HG03066 (cell line): Measurements from ENCODE around the gene PHF2.

ENCODE experiments used
- ATAC-seq: cut with Tn5 transposase; IDR thresholded peaks from one replicate; pipeline ENCODE4 v1.9.1; 2021; ENCODE audit warnings: low read depth; ENCODE audit not compliant: unreplicated experiment

The PHF2 gene

GRCh38 chr9:93585695-93586094 is 9.3 kb downstream of the PHF2 start:
- ATAC-seq = no peak

DNA sequence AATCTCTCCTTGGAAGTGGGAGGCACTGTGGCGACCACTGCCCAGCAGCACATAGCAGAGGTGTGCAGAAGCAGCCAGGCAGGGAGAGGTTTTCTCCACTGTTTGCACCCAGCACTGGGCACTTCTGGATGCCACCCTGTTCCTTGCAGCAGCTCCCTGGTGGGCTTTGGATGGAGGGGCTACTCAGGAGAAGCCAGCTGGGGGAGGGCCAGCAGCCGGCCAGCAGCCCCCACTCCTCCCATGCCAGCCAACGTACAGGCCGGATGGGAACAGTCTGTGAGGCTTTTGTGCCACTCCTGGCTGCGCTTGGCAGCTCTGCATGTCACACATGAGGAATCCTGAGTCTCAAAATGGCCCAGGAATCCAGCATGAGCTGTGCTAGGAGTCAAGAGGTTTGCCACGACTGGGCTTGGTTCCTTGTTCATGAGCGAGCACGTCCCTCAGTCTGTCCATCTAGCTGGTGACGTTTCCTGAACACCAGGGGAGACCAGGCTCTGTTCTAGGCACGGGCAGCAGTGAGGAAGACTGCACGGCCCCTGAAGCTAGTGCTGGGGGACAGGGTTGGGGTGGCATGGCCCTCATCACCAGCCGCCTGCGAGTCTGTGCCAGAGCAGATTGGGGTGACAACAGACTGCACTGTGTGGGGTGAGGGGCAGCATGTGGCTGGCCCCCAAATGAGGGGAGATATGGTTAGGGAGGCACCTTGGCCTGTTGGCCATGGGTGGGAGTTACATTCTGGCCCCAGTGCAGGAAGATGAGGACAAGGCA is 10.1 kb downstream of the PHF2 start:
- no peak for ATAC-seq

GRCh38 chr9:93587284-93587650 is 10.9 kb downstream of the PHF2 start:
- no peak for ATAC-seq

- ATAC-seq = no peak
Measured at GRCh38 chr9:93587651-93588347, 11.4 kb downstream of the PHF2 start.

GRCh38 chr9:93588641-93589609 is 12.5 kb downstream of the PHF2 start:
- ATAC-seq = no peak

- ATAC-seq = no peak
Measured at GRCh38 chr9:93589688-93590087, 13.3 kb downstream of the PHF2 start.

DNA sequence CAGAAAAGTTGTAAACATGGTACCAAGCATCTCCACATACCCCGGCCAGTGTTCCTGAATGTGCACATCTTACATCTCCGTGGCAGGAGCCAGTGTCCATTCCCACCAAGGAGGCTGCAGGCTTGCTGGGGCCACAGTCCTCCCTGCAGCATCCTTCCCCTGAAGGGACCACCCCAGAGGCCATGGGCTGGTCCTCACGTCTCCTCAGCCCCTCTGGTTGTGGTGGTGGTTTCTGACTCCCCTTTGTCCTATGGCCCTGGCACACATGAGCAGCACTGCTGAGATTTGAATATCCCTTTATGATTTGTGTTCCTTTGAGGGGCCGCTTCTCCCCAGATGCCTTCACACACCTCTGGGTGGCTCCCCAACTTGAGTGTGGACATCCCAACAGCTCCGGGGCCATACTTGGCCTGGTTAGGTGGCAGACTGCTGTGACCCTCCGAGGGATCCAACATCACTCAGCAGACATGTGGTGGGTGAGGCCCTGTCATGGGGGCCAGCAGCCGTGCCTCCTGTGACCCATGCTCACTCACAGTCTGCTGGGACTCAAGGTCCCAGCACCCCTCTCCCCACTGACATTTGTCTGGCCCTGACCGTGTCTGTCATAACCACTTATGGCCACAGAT is 14.3 kb downstream of the PHF2 start:
- no peak for ATAC-seq

DNA sequence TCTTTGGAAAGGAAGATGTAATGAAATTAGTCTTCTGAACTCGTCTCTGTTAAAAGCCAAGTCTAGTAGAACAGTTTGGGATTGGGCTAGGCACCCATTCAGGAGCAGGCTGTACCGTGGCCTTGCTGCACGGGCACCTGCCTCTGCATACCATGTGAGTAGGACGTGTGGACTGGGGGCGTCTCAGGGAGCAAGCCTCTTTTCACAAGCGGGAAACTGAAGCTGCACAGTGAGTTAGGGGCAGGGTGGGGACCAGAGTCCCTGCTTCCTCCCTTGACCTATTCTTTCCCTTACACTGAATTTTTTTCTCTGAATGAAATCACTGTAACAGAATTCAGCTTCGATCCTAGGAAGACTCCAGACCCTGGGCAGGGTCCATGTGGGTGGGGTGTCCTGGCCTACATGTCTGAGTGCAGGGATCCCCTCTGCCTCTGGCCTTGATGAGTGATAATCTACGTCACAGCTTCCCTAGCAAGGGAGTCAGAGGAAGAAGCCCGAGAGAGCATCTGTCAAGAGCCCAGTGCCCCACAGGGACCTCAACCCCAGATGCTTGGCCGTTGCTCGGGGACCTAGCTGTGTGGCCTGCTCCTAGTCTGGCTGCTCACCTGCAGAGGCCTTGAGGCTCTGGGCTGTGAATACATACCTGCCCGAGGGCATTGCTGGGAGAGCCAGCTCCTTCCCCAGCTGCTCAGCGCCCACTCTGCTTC is 15.1 kb downstream of the PHF2 start:
- ATAC-seq = no peak

- no peak for ATAC-seq
Measured at GRCh38 chr9:93592008-93592642, 15.7 kb downstream of the PHF2 start.

- ATAC-seq = no peak
Measured at GRCh38 chr9:93592643-93593021, 16.2 kb downstream of the PHF2 start.

GRCh38 chr9:93593144-93593658 is 16.8 kb downstream of the PHF2 start:
- ATAC-seq = no peak

DNA sequence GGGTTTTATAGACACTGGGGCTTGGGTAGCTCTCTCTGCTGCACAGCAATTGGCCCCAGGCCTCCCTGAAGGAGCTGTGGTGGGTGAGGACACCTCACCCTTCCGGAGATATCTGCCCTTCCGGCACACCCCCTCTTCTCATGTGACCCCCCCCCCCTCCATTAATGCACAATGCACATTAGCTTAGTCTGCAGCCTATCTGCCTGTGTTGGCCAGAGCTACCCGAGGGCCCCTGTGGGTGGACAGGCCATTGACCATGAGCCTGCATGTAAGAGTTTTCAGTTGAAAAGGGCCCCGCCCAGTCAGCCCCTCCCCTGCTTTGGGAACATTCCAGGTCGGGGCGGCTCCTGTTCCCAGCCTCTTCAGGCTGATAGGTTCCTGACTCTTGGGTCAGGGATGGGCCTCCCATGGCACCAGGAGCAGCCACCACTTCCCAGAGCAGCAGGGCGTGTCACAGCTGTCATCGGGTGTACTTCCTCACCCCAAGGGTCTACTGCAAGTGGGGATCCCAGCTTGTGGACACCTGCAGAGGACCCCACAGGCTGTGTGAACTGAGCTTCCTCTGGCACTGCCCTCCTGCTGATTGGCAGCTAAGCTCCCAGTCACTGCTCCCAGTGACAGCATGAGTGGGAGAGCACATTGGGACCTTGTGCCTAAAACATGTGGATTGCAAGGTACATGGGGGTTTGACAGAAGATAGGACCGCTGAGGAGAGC is 17.8 kb downstream of the PHF2 start:
- ATAC-seq = no peak

- ATAC-seq = no peak
Measured at GRCh38 chr9:93595461-93595860, 19.1 kb downstream of the PHF2 start.

DNA sequence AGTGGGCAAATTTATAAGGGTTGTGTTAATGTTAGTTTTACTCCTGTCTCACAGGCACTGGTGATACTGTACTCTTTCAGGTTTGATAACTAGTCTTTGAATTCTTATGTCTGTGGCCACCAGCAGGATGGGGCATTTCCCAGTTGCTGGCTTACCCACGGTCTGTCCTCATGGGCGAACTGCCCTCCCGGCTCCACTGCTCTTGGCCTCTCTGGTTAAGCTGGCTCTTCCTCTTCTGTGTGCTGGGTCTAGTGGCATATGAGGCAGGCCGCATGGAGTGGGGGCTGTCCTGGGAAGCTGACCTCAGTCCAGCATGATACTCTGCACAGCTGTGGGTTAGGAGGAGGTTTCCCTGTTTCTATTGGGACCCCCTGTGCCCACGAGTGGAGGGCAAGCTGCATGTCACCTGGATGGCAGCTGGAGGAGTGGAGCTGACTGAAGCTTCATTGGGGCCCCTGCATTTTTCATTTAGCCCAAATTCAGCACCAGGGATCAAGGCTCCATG is 19.5 kb downstream of the PHF2 start:
- no peak for ATAC-seq

DNA sequence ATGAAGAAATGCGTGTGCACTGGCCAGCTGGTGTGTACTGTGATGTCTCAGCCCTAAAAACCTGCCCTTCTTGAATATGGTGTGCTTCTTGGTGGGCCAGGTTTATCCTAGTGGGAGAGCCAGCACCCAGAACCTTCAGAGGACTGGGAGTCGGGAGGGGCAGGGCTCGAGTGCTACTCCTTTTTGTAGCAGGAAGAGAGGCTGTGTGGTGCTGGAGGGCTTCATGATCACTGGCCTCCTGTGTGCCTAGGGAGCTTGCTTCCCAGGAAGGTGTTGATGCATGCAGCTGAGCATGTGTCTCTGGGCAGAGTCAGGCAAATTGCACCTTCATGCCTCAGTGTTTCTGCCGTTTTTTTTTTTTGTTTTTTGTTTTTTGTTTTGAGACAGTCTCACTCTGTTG is 20.0 kb downstream of the PHF2 start:
- ATAC-seq = no peak

DNA sequence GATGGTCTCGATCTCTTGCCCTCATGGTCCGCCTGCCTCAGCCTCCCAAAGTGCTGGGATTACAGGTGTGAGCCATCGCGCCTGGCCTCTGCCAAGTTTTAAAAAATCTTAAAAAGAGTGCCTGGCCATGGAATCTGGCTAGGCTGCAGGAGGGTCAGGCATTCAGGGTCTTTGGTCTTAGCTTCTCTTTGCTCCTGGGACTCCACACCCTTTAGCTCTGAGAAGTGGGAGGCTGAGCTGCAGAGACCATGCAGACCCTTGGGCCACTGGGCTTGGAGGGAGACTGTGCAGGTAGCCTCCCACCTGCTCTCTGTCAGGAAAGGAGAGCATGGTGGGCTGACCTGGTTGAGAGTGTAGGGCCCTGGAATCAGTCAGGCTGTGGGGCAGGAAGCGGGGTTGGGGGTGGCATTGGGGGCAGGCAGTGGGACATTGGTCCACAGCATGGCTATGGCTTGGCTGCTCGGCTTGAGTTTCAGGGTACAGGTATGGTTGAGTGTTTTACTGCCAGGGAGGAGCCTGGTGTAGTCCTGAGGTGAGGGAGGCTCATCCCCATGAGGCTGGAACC is 20.8 kb downstream of the PHF2 start:
- no peak for ATAC-seq

DNA sequence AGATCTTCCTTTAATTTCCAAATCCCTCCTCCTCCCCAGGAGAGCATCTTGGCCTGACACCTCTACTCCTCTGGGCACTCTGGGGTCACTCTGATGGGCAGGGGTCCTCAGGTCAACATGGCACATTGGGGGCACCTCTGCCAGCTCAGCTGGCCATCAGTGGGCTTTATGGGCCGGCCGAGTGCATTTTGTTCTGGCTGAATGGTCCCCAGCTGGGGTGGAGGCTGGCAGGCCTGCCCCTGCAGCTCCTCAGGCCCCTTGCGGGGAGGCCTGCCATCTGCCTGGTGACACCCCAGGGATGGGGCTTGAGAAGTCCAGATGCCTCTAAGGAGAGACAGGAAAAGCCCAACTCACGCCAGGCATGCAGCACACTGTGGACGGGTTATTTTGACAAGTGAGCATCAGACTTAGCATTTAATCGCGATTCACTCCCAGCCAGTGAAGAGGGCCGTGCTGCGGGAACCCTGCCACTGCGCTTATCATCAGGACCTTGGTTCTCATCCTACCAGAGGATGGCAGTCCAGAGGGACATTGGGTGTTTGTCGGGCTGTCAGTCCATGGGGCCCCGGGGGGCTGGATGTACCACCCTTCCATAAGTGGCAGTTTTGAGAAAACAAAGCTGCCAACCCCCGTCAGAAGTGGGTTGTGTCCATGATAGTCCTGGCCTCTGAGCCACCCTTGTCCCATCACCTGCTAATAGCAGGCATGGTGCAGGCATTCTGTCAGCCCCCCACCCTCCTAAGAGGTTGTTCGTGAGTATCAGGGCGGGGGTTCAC is 21.7 kb downstream of the PHF2 start:
- ATAC-seq = no peak
